Spinal cord (tissue), 10 donors: ENCODE measurements around the gene TXLNG. TPM values are rescaled to one million over a fixed set of nuclear protein-coding genes. Genes with fewer than 3 reads are reported as not detected.

ENCODE experiments used
- DNase-seq, 6 donors: peaks; one replicate each; pipeline versions ENCODE4 v3.0.0 to v3.0.0-alpha.2; 2013 to 2015; ENCODE audit warnings: low spot score in 6 of 6, low read depth in 4 of 6
- H3K27ac ChIP-seq: one replicate; pipeline ENCODE4 v1.5.1; 2013; ENCODE audit warnings: low read depth, low read length, control low read depth
- H3K27me3 ChIP-seq: one replicate; pipeline ENCODE4 v1.6.1; 2013; ENCODE audit warnings: low read length; ENCODE audit not compliant: control insufficient read depth, insufficient read depth
- H3K36me3 ChIP-seq: one replicate; pipeline ENCODE4 v1.6.1; 2013; ENCODE audit warnings: low read length; ENCODE audit not compliant: control insufficient read depth, insufficient read depth
- H3K4me1 ChIP-seq: one replicate; pipeline ENCODE4 v1.6.1; 2013; ENCODE audit warnings: low read length; ENCODE audit not compliant: control insufficient read depth, insufficient read depth
- H3K4me3 ChIP-seq: one replicate; pipeline ENCODE4 v1.5.1; 2013; ENCODE audit warnings: low read depth, low read length, control low read depth
- H3K9me3 ChIP-seq: one replicate; pipeline ENCODE4 v1.6.1; 2013; ENCODE audit warnings: low read length; ENCODE audit not compliant: control insufficient read depth, insufficient read depth
- WGBS: methylation state at CpG from one replicate; pipeline ENCODE4 v1.1.5; 2013; ENCODE audit warnings: missing lambda C conversion rate; ENCODE audit not compliant: insufficient coverage; 5-methylcytosine and 5-hydroxymethylcytosine counted together
- polyA plus RNA-seq, 2 donors: library from polyadenylated mRNA; unstranded; fragments of 120-200 nt; gene quantifications; one replicate each; pipeline ENCODE4 v1.2.1, GENCODE V29; 2013; ENCODE audit not compliant: insufficient read length in 2 of 2
- small RNA-seq: library from RNA; depleted of rRNA; stranded (forward); fragments of <200 nt; gene quantifications from one replicate; pipeline ENCODE3, GENCODE V24; 2014; ENCODE audit warnings: low replicate concordance
- total RNA-seq, 2 donors: library from RNA; depleted of rRNA in 1 of 2; stranded (reverse); fragments of 120-200 nt in 1 of 2; fragments of >200 nt in 1 of 2; gene quantifications; one replicate each; pipeline versions ENCODE4 v1.2.3 to v1.2.4, GENCODE V29; 2013 to 2014
- donor health status: healthy.

TXLNG gene
- total and polyA plus RNA-seq, 4 donors = 10.8 to 11.8 (median 11.3) TPM

- peaks cover 41% of the 10 kb centered on the region for H3K27me3 ChIP-seq
- 12% methylated on average over 18 of the region's 27 CpGs for WGBS
- DNase-seq = peak in 4 of 6 donors; percentile 51 to 93 (median 75)
Observed at GRCh38 chrX:16882702-16883486, 96.6 kb downstream of the TXLNG start.

GRCh38 chrX:16883487-16883804 is 97.2 kb downstream of the TXLNG start:
- Histone ChIP-seq H3K9me3 (no peaks in the 10 kb centered on the region), H3K4me1 (peaks cover 7% of the 10 kb centered on the region), H3K4me3 (no peak overlapping the region), H3K27me3 (peaks cover 44% of the 10 kb centered on the region), H3K27ac (no peak overlapping the region), H3K36me3 (no peaks in the 10 kb centered on the region)
- WGBS = 60% methylated on average over 1 of the region's 3 CpGs
- no peak for DNase-seq

More at GRCh38 chrX:16882702-16883486, 96.6 kb downstream of the TXLNG start:
- Histone ChIP-seq H3K36me3 (no peaks in the 10 kb centered on the region), H3K4me1 (peaks cover 7% of the 10 kb centered on the region), H3K9me3 (no peaks in the 10 kb centered on the region), H3K27ac (peak overlapping the region; percentile 41), H3K4me3 (peak overlapping the region; percentile 51)

DNA sequence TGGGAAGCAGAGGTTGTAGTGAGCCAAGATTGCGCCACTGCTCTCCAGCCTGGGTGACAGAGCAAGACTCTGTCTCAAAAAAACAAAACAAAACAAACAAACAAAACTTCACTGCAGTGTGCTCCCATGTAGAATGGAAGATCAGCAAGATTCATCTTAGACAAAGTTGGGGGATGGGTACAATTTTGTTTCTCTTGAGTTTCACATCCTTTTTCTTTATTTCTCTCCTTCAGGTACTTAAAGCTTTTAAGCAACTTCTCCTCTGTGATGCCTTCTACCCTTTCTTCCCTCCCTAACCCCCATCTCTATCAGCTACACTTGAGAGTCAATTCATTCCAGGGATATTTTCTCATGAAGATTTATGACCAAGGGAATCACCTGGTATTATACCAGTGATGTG is 99.4 kb downstream of the TXLNG start:
- WGBS = no CpG with 5 or more reads among the region's 1 CpG
- DNase-seq = no peak
- H3K27me3 ChIP-seq = peaks cover 42% of the 10 kb centered on the region

GRCh38 chrX:16892504-16893362 is 106.5 kb downstream of the TXLNG start:
- H3K4me3 ChIP-seq = no peak overlapping the region
- no peak overlapping the region for H3K27ac ChIP-seq
- 7% methylated on average over 3 of the region's 9 CpGs for WGBS
- no peaks in the 10 kb centered on the region for H3K9me3 ChIP-seq
- no peaks in the 10 kb centered on the region for H3K36me3 ChIP-seq
- no peaks in the 10 kb centered on the region for H3K4me1 ChIP-seq
- DNase-seq = peak in 4 of 6 donors; percentile 47 to 85 (median 68)
- peaks cover 40% of the 10 kb centered on the region for H3K27me3 ChIP-seq

More for the DNA sequence above, 99.4 kb downstream of the TXLNG start:
- Histone ChIP-seq H3K36me3 (no peaks in the 10 kb centered on the region), H3K27ac (no peak overlapping the region), H3K4me3 (no peak overlapping the region), H3K4me1 (peaks cover 7% of the 10 kb centered on the region), H3K9me3 (no peaks in the 10 kb centered on the region)

Small RNAs within 50 kb of the gene (small RNA-seq; reads per million reads assigned to genes)
- not detected for gene RNU4-6P
- not detected for gene RNU7-56P
- not detected for gene RPL12P49

Other genes with a start within 250 kb of the TXLNG start
- gene S100G, start 136.3 kb upstream of the TXLNG start, total RNA-seq = not detected
- under 1 TPM in 1 of 2 donors, not detected in 1; 0.36 TPM for gene S100G, start 136.3 kb upstream of the TXLNG start, polyA plus RNA-seq
- 10 to 100 TPM; 27.0 to 28.9 TPM for gene CTPS2, start 73.8 kb upstream of the TXLNG start, total RNA-seq
- 10 to 100 TPM; 23.8 to 25.2 TPM for gene CTPS2, start 73.8 kb upstream of the TXLNG start, polyA plus RNA-seq
- 10 to 100 TPM; 24.1 to 31.8 TPM for gene SYAP1, start 66.9 kb upstream of the TXLNG start, total RNA-seq
- gene SYAP1, start 66.9 kb upstream of the TXLNG start, polyA plus RNA-seq = 10 to 100 TPM; 20.6 to 23.5 TPM
- gene RBBP7, start 83.9 kb downstream of the TXLNG start, total RNA-seq = 100 to 1,000 TPM; 140 to 149 TPM
- 100 to 1,000 TPM; 128 to 135 TPM for gene RBBP7, start 83.9 kb downstream of the TXLNG start, polyA plus RNA-seq
- gene REPS2, start 160.2 kb downstream of the TXLNG start, total RNA-seq = 10 to 100 TPM; 35.1 to 61.1 TPM
- 10 to 100 TPM; 13.4 to 17.2 TPM for gene REPS2, start 160.2 kb downstream of the TXLNG start, polyA plus RNA-seq